GM21367 (cell line): Measurements from ENCODE around the gene ILDR1.
"Not testable (repeated sequence)": the region's sequence is repeated elsewhere in the genome, so short reads cannot be mapped to it uniquely, and the experiment has no call there.

Experiments
- ATAC-seq: cut with Tn5 transposase; IDR thresholded peaks from one replicate; pipeline ENCODE4 v1.9.1; 2021; ENCODE audit not compliant: unreplicated experiment

ILDR1 gene

GRCh38 chr3:122021811-122022401, at the start of gene ILDR1:
Gene ILDR1 (minus strand): TSS chr3:122022247. CDS start chr3:122022077, 170 bp downstream.
- ATAC-seq = no peak

- no peak for ATAC-seq
Observed at GRCh38 chr3:122067588-122068240, 45.7 kb upstream of the ILDR1 start.

- peak; percentile 39 for ATAC-seq
Observed at GRCh38 chr3:122067214-122067550, 45.1 kb upstream of the ILDR1 start.

- no peak for ATAC-seq
Observed at GRCh38 chr3:122066331-122067213, 44.5 kb upstream of the ILDR1 start.

- no peak for ATAC-seq
Observed at GRCh38 chr3:122064326-122064725, 42.3 kb upstream of the ILDR1 start.

- ATAC-seq = no peak
Observed at GRCh38 chr3:122063908-122064307, 41.9 kb upstream of the ILDR1 start.

GRCh38 chr3:122060040-122060698, 38.1 kb upstream of the ILDR1 start:
- ATAC-seq = no peak

GRCh38 chr3:122058294-122058693, 36.2 kb upstream of the ILDR1 start:
- ATAC-seq = no peak

- no peak for ATAC-seq
Observed at GRCh38 chr3:122057671-122058070, 35.6 kb upstream of the ILDR1 start.

GRCh38 chr3:122055215-122055614, 33.2 kb upstream of the ILDR1 start, which contains the start of gene CD86:
Gene CD86 (plus strand): TSS chr3:122055362. CDS start chr3:122055490, 128 bp downstream.
- peak; percentile 65 for ATAC-seq

- ATAC-seq = peak; percentile 37
Observed at GRCh38 chr3:122052968-122053367, 30.9 kb upstream of the ILDR1 start.

GRCh38 chr3:122047773-122048172, 25.7 kb upstream of the ILDR1 start:
- not testable (repeated sequence) for ATAC-seq

GRCh38 chr3:122047296-122047695, 25.2 kb upstream of the ILDR1 start:
- not testable (repeated sequence) for ATAC-seq

- ATAC-seq = no peak
Observed at GRCh38 chr3:122033023-122033422, 11.0 kb upstream of the ILDR1 start.

GRCh38 chr3:122032531-122032930, 10.5 kb upstream of the ILDR1 start:
- no peak for ATAC-seq

- peak; percentile 31 for ATAC-seq
Observed at GRCh38 chr3:122031123-122031468, 9.0 kb upstream of the ILDR1 start.

GRCh38 chr3:122030381-122031122, 8.5 kb upstream of the ILDR1 start:
- ATAC-seq = peak; percentile 43

GRCh38 chr3:122025296-122025695, 3.2 kb upstream of the ILDR1 start:
- ATAC-seq = no peak

- no peak for ATAC-seq
Observed at GRCh38 chr3:122024800-122025199, 2.8 kb upstream of the ILDR1 start.

GRCh38 chr3:122023335-122023910, 1.4 kb upstream of the ILDR1 start:
- no peak for ATAC-seq
